ENCODE measurements around the gene MYH11.
"Not testable (repeated sequence)": the region's sequence is repeated elsewhere in the genome, so short reads cannot be mapped to it uniquely, and the experiment has no call there.

MYH11 gene

GRCh38 chr16:15876503-15876902, 19.7 kb upstream of the MYH11 start:
- no peak for DNase-seq (ENCODE audit: low spot score)

DNA sequence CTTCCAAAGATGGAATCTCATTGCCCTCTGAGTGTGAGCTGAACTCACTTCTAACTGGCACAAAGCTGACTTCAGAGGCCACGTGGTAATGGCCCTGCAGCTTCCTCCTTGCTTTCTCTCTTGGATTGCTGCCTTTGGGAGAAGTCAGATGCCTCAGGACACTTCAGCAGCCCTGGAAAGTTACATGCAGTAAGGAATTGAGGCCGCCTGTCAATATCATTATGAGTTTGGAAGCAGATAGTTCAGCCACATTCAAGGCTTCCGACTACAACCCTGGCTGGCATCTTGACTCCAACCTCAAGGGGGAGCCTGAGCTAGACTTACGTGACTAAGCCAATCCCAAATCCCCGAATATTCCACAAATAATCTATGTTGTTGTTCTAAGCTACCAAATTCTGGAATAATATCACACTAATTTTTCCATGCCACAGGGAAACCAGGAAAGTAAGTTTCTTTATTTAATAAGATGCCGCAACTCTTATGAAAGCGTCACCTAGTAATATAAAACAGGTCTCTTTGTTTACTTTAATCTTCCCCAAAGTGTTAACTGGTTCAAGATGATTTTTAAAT, 18.0 kb upstream of the MYH11 start:
- DNase-seq (ENCODE audit: low spot score): peak; percentile 30

DNA sequence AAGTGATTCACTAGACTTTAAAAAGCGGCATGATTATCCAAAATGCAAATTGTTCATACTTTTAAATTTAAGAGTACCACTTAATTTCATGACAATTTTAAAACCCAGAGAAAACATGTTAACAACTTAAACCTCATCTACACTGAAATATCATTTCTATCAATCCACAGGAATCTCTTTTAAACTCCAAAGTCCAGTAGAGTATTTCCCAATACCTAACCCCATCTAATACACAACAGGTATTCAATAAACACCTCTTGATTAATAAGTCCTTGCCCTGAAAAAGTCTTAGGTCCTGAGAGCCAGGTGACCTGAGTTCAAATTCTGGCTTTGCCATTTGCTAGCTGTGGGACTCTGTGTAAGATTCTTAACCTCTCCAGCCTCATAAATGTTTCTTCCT, 16.9 kb upstream of the MYH11 start:
- no peak for DNase-seq (ENCODE audit: low spot score)

GRCh38 chr16:15873301-15873700, 16.5 kb upstream of the MYH11 start:
- no peak for DNase-seq (ENCODE audit: low spot score)

- DNase-seq (ENCODE audit: low spot score): no peak
Measured at GRCh38 chr16:15870011-15870410, 13.2 kb upstream of the MYH11 start.

GRCh38 chr16:15866451-15866850, 9.6 kb upstream of the MYH11 start:
- no peak for DNase-seq (ENCODE audit: low spot score)

DNA sequence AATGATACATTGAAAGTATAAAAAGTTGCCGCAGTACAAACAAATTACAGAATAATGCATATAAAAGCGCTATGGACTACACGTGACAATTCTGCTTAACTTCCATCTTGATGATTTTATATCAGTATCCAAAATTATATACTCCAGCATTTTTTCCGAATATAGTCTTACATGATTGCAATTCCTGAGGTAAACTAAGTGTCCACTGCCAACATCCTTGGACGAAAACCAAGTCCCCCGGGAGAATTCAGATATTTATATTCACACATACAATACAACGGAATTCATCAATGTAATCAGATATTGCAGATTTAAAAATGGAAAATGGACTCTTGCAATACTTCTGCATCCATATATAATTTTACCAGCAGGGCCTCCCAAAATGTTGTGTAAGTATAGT, 8.9 kb upstream of the MYH11 start:
- DNase-seq (ENCODE audit: low spot score): no peak

DNA sequence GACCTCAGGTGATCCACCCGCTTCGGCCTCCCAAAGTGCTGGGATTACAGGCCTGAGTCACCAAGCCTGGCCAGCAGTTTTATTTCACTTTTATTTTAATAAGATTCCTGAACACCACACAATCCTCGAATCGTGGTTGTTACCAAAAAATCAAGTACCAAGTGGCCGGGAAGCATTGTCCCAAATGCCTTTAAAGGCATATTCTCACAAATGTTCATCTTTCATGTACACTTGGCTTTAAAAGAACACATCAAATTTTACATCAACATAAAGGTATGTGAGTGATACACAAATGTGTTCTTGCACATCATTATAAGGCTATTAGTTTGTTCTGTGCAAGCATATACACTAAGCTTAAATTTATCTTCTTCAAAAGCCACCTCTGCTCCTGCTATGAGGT, 8.1 kb upstream of the MYH11 start:
- no peak for DNase-seq (ENCODE audit: low spot score)

DNA sequence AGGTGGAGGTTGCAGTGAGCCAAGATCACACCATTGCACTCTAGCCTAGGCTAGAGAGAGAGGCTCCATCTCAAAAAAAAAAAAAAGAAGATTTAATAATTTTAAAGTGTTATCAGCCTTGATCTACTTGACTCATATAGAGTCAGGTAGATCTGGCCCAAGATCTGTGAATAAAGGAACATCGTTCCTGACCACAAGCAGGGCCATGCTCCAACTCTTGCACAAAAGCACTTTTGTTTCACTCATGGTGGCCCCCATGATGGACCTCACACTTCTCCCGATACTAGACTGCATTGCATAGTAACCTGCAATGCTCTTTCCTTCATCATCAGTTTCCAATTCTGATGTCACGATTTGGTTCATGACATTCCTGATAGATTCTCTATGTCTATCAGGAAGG, 5.2 kb upstream of the MYH11 start:
- no peak for DNase-seq (ENCODE audit: low spot score)

DNA sequence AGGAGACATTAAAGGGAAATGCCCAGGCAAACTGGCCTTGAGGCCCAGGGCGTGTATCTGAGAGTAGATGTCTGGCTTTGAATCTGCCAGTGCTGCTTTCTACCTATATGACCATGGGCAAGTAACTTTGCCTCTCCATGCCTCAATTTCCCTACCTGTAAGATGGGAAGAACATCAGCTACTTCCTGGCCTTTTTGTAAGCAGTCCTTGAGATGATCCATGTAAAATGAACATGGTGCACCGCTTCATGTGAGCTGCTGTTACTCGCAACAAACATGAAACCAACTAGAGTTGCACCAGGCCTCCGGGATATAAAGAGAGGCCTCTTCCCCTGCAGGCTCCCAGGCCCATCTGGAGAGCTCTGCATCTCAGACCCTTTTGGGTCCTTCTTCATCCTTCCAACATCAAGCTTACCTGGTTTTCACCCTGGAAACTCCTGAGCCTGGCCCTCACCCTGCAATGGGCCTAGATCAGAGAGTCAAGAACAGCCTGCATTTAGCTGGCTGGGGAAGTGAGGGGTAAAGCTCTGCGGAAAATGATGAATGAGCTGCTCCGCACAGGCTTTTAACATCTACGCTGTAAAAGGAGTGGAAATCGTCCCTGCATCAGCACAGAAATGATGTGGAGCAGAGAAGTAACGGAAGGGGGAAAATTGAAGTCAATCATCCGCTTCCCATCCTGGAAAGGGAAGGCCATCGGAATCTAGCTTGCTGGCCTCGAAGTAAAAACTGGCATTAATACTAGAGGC, 2.3 kb upstream of the MYH11 start:
- DNase-seq (ENCODE audit: low spot score): no peak

DNA sequence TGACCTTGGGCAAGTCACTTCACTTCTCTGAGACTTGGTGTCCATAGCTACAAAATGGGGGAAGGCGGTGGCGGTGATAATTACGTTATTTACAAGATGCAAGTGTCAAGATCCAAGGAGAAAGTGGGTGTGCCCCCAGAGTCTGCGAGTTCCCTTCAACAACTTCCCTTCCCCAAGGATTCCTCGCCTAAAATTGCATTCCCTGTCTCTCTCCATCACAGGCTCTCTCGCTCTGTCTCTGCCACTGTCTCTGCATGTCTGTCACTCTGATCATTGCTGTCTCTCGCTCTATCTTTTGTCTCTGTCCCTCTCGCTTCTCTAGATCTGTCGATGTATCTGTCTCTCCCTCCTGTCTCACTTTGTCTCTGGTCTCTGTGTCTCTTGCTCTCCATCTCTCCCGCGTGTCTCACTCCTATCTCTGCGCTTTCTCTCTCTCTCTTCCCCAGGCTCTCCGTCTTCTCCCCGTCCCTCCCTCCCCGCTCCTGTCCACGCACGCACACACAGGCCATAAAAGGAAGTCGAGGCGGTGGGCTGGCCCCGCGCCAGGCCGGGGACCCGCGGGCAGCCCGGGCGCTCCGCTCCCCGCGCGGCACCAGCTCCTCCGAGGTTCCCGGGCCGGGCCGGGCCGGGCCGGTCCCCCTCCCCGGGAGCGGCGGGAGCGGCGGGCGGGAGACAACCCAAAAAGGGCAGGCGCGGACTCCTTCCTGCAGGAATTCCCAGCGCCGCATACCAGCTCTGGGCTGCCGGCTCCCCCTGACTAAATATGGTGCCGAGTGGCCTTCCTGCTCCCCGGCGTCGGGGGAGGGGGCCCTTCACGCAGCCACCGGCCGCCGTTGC, 1.1 kb upstream of the MYH11 start:
- no peak for DNase-seq (ENCODE audit: low spot score)

DNA sequence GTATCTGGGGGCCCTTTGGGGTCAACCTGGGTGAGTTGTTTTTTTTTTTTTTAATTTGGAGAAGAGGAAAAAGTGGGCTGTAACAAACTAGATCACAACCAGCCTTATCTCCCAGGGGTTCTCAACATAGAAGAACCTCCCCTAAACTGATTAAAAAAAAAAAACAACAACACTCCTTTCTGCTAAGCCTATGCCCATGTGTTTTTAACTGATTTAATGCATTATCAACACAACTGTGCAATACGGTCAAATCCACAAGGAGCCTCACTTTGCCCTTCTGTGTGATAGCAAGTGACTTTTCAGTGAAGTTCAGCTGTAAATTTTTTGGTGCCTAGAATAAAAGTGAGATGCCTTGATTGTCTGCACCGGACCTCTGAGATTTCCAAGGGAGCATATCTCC, 646 bp downstream of the MYH11 start:
- DNase-seq (ENCODE audit: low spot score): peak; percentile 16

GRCh38 chr16:15855704-15856003, 1.2 kb downstream of the MYH11 start:
- peak; percentile 56 for DNase-seq (ENCODE audit: low spot score)

- DNase-seq (ENCODE audit: low spot score): no peak
Measured at GRCh38 chr16:15854906-15855703, 1.7 kb downstream of the MYH11 start.

DNA sequence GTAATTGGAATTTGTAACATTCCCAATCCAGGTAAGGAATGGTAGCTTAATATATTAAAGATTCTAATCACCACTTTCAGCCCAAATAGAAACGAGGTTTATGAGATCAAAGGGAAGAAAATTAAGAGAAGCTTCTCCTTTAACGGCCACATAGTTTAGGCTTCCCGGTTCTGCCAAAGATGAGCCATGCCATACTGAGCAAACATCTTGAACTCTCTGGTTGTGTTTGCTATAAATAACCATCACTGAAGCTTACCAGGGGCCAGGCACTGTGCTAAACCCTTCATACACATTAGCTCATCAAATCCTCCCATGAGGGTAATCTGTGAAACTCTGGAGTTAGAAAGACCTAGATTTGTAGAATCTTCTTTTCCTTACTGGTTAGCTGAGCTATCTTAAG, 2.8 kb downstream of the MYH11 start:
- no peak for DNase-seq (ENCODE audit: low spot score)

DNA sequence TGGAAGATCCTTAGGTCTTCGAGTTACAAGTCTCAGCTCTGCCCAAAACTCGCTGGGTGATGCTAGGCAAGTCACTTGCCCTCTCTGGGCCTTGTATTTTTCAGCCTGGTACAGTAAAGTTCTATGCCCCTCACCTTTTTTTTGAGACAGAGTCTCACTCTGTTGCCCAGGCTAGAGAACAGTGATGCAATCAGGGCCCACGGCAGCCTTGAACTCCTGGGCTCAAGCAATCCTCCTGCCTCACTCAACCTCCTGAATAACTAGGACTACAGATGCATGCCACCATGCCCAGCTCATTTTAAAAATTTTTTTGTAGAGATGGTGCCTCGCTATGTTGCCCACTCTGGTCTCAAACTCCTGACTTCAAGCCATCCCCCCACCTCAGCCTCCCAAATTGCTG, 3.8 kb downstream of the MYH11 start:
- no peak for DNase-seq (ENCODE audit: low spot score)

DNA sequence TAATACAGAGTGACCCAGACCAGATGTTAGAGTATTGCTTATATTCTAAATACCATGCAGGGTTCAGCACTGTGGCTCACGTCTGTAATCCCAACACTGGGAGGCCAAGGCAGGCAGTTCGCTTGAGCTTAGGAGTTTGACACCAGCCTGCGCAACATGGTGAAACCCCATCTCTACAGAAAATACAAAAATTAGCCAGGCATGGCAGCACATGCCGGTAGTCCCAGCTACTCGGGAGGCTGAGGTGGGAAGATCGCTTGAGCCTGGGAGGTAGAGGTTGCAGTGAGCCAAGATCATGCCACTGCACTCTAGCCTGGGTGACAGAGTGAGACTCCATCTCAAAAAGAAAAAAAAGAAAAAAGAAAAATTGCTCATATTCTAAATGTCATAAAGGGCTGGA, 6.3 kb downstream of the MYH11 start:
- not testable (repeated sequence) for DNase-seq (ENCODE audit: low spot score)

DNA sequence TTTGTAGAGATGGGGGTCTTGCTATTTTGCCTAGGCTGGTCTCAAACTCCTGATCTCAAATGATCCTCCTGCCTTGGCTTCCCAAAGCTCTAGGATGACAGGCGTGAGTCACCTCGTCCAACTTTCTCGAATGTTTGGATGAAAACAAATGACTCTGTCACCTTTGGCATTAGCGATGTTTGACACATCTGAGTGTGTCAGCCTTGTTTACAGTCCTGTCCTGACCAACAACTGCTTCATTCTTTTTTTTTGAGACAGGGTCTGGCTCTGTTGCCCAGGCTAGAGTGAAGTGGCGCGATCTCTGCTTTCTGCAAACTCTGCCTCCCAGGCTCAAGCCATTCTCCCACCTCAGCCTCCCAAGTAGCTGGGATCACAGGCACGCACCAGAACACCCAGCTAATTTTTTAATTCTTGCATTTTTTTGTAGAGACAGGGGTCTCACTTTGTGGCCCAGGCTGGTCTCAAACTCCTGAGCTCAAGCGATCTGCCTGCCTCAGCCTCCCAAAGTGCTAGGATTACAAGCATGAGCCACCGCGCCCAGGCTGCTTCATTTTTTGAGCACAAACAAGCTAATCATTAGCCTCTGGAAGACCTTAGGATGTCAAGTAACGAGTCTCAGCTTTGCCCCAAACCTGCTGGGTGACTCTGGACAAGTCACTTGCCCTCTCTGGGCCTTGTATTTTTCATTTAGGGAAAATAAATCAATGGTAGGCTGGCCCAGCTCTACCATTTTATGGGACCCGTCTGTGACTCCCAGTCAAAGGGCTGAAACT, 7.4 kb downstream of the MYH11 start:
- DNase-seq (ENCODE audit: low spot score): no peak

DNA sequence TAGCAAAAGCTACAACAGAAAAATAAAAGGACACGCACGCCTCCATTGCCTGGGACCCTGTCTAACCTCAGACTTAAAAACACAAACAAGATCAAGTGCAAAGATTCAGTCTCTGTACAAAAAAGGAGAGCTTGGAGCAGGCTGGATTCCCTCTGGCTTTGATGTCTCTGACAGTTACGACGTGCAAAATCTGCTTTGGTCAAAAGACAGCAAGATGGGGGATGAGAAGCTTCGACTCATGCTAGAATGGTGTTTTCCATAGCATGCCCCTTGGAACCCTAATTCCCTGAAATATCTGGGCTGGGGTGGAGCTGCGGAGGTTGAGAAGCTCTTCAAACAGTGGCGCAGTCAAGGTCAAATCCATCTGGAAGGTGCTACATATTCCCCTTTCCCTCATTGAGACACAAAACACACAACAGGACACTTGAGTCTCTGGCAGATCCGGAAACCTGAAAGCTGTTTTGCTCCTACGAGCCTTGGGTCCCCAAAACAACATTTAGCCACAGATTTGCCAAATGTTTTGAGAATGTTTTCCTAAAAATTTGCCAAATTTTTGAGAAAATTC, 9.1 kb downstream of the MYH11 start:
- no peak for DNase-seq (ENCODE audit: low spot score)

DNA sequence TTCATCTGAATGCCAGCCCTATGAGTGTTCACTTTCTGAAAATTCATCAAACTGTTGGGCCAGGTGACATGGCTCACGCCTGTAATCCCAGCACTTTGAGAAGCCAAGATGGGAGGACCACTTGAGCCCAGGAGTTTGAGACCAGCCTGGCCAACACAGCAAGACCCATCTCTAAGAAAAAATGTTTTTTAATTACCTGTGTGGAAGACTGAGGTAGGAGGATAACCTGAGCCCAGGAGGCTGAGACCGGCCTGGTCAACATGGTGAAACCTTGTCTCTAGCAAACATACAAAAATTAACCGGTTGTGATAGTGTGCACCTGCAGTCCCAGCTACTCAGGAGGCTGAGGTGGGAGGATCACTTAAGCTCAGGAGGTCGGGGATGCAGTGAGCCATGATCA, 10.3 kb downstream of the MYH11 start:
- no peak for DNase-seq (ENCODE audit: low spot score)

GRCh38 chr16:15843635-15844279, 13.1 kb downstream of the MYH11 start:
- DNase-seq (ENCODE audit: low spot score): no peak
